ENCODE data around the gene TSPAN32.

- TF ChIP-seq CTCF (IDR thresholded peaks at IDR 0.05 in 2 of 3, conservative IDR thresholded peaks at IDR 0.05 in 1 of 3; ENCODE audit: control insufficient read depth in 2 of 3, extremely low read depth in 1 of 3, insufficient read depth in 1 of 3, low read depth in 3 of 3, low read length in 3 of 3) (no peak), ZNF24 (IDR thresholded peaks at IDR 0.05) (no peak), EZH2 (IDR thresholded peaks at IDR 0.05; ENCODE audit: borderline replicate concordance, control insufficient read depth, low read depth, low read length) (no peak), ZSCAN29 (IDR thresholded peaks at IDR 0.05) (no peak), TAF1 (IDR thresholded peaks at IDR 0.05; ENCODE audit: borderline replicate concordance, low read depth, low read length) (no peak), FOXK2 (IDR thresholded peaks at IDR 0.05) (no peak), MAX (IDR thresholded peaks at IDR 0.05; ENCODE audit: low read depth, low read length) (no peak), RFX5 (IDR thresholded peaks at IDR 0.05; ENCODE audit: low read depth, low read length) (no peak), NFIC (IDR thresholded peaks at IDR 0.05; ENCODE audit: low read depth, low read length) (no peak), POLR2A (IDR thresholded peaks at IDR 0.05; ENCODE audit: low read depth, low read length) (no peak)
These were observed 43.0 kb upstream of the TSPAN32 start for GRCh38 chr11:2258501-2259465.

Data from GM12878 (cell line).